GM12872 (cell line): ENCODE data around the gene TRAPPC14.

Experiments
- TF ChIP-seq, protein P1 (sequence below): IDR thresholded peaks from 3 replicates; pipeline ENCODE4 v1.5.1; 2011; ENCODE audit warnings: low read depth, mild to moderate bottlenecking, low read length, moderate library complexity; ENCODE audit not compliant: insufficient read depth

The TRAPPC14 gene

DNA sequence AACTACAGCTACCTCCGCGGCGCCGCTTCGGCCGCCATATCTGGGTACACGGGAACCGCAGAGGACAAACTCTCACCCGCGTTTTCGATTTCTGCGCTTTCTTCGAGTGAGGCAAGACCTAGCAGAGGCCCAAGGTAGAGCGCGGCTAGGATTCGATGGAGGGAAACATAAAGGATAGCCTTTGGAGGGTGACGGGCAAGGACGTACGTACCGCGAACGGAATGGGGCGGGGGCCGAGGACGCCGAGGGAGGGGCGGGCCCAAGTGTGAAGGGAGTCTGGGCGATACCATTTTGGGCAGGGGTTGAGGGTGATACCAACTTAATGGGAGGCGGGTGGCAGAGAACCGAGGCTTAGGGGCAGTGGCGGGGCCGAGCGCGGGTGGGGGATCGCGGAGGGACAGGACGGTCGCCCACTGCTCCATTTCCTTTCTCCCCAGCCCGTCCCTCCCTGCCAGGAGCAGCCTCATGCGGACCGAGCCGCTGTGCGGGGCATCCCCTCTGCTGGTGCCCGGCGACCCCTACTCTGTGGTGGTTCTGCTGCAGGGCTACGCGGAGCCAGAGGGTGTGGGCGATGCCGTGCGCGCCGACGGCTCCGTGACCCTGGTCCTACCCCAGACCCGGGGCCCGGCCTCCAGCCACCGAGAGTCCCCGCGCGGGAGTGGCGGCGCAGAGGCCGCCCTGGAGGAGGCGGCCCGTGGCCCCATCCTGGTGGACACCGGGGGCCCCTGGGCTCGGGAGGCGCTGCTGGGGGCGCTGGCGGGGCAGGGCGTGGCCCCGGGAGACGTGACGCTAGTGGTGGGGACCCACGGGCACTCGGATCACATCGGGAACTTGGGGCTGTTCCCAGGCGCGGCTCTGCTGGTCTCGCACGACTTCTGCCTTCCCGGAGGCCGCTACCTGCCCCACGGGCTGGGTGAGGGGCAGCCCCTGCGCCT lies 31.3 kb downstream of the TRAPPC14 start, which contains the start of gene MBLAC1:
TSS of gene MBLAC1 (plus strand) at position 37 of the 935 bp plus-strand sequence. CDS start at position 466, 429 bp downstream.
- TF ChIP-seq, protein P1, sequence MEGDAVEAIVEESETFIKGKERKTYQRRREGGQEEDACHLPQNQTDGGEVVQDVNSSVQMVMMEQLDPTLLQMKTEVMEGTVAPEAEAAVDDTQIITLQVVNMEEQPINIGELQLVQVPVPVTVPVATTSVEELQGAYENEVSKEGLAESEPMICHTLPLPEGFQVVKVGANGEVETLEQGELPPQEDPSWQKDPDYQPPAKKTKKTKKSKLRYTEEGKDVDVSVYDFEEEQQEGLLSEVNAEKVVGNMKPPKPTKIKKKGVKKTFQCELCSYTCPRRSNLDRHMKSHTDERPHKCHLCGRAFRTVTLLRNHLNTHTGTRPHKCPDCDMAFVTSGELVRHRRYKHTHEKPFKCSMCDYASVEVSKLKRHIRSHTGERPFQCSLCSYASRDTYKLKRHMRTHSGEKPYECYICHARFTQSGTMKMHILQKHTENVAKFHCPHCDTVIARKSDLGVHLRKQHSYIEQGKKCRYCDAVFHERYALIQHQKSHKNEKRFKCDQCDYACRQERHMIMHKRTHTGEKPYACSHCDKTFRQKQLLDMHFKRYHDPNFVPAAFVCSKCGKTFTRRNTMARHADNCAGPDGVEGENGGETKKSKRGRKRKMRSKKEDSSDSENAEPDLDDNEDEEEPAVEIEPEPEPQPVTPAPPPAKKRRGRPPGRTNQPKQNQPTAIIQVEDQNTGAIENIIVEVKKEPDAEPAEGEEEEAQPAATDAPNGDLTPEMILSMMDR: no peak

GRCh38 chr7:100126239-100126930 lies 32.1 kb downstream of the TRAPPC14 start:
- TF ChIP-seq, protein P1: no peak

DNA sequence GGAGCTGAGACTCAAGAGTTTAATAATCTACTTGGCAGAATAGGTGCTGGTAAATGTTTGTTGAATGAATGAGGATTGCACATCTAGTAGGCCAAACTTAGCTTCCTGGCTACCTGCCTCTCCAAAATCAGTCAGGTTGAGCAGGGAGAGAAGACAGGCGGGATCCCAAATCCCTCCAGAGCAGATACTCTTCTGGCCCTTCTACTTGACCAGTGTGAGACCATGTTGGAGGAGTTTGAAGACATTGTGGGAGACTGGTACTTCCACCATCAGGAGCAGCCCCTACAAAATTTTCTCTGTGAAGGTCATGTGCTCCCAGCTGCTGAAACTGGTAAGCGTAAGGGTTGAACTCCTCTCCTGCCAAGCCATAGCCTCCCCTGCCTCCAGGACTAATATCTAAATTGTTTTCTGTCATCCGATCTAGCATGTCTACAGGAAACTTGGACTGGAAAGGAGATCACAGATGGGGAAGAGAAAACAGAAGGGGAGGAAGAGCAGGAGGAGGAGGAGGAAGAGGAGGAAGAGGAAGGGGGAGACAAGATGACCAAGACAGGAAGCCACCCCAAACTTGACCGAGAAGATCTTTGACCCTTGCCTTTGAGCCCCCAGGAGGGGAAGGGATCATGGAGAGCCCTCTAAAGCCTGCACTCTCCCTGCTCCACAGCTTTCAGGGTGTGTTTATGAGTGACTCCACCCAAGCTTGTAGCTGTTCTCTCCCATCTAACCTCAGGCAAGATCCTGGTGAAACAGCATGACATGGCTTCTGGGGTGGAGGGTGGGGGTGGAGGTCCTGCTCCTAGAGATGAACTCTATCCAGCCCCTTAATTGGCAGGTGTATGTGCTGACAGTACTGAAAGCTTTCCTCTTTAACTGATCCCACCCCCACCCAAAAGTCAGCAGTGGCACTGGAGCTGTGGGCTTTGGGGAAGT lies 34.0 kb downstream of the TRAPPC14 start:
- TF ChIP-seq, protein P1: no peak

DNA sequence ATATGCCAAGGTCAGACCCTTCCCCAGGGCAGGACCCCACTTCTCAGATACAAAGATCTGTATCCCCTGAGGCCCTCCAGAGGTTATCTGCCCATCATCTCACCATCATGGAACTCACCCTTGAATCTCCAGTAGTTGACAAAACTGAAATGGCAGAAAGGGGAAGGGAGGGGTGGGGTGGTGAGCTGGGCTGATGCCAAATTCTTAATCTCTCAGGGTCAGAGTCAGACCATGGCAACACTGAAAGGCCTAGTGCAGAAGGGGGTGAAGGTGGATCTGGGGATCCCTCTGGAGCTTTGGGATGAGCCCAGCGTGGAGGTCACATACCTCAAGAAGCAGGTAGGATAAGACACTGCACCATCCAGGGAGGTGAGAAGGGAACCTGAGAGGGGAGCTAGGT lies 36.0 kb downstream of the TRAPPC14 start:
- TF ChIP-seq, protein P1: no peak

GRCh38 chr7:100122067-100122466 lies 36.5 kb downstream of the TRAPPC14 start:
- TF ChIP-seq, protein P1: no peak

- TF ChIP-seq, protein P1: no peak
These were observed 37.8 kb downstream of the TRAPPC14 start for GRCh38 chr7:100120733-100121036.
